Adrenal gland (tissue), 5 donors: ENCODE data around the gene RMND5A.

Experiments used
- POLR2A ChIP-seq, 2 donors: fragments of 450-650 bp; IDR thresholded peaks; one replicate each; pipeline ENCODE4 v1.6.1; 2017; ENCODE audit warnings: antibody characterized with exemption in 2 of 2, mild to moderate bottlenecking in 2 of 2, moderate library complexity in 1 of 2
- TF ChIP-seq, protein P1 (sequence below), 6 experiments: fragments of 450-650 bp in 4 of 6; fragments of 200-600 bp in 2 of 6; sonication (generic) in 1 of 6; IDR thresholded peaks; 1 replicate in 5 of 6; 2 replicates in 1 of 6; pipeline versions ENCODE4 v1.5.1 to v1.8.0; 2016 to 2021; ENCODE audit warnings: antibody characterized with exemption in 6 of 6, mild to moderate bottlenecking in 2 of 6, moderate library complexity in 1 of 6
- donor health status: DM: no; HTN: no; CAD: no.

DNA sequence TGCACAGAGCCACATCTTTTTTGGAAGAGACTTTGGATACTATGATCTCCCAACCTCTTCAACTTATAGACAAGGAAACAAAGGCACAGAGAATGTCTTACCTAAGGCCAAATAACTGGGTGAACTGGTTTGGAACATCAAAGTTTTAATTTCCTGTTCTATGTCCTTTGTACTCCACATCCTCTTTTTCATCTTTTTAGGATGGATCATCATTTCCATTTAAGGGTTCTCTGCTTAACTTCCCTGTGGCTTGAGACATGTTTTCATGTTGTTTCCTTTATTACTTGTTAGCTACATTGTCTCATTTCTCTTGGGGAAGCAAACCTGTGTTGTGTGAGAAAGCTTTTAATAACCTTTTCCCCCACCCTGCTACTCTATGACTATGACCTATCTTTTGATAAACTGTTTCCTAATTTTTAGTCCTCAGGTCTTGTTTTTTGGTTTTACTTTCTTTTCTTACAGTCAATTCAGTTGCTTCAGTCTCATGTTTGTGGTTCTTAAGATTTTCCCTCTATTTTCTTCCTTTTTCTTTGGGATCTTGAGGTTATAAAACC lies 22.5 kb upstream of the RMND5A start:
- TF ChIP-seq, protein P1, sequence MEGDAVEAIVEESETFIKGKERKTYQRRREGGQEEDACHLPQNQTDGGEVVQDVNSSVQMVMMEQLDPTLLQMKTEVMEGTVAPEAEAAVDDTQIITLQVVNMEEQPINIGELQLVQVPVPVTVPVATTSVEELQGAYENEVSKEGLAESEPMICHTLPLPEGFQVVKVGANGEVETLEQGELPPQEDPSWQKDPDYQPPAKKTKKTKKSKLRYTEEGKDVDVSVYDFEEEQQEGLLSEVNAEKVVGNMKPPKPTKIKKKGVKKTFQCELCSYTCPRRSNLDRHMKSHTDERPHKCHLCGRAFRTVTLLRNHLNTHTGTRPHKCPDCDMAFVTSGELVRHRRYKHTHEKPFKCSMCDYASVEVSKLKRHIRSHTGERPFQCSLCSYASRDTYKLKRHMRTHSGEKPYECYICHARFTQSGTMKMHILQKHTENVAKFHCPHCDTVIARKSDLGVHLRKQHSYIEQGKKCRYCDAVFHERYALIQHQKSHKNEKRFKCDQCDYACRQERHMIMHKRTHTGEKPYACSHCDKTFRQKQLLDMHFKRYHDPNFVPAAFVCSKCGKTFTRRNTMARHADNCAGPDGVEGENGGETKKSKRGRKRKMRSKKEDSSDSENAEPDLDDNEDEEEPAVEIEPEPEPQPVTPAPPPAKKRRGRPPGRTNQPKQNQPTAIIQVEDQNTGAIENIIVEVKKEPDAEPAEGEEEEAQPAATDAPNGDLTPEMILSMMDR (IDR thresholded peaks at IDR 0.05): no peak
- no peak for TF ChIP-seq POLR2A (IDR thresholded peaks at IDR 0.05)
